CD4-positive, alpha-beta T cell treated with Interleukin-4 for 4 hours (primary cell): ENCODE results near the gene HMOX1.
A peak's percentile ranks its signal among the peaks of the same experiment; 100 is the strongest.
"Not testable (repeated sequence)": the region's sequence is repeated elsewhere in the genome, so short reads cannot be mapped to it uniquely, and the experiment has no call there.

Experiments
- DNase-seq: peaks from one replicate; pipeline ENCODE4 v3.0.0-alpha.2; 2020

Gene HMOX1

DNA sequence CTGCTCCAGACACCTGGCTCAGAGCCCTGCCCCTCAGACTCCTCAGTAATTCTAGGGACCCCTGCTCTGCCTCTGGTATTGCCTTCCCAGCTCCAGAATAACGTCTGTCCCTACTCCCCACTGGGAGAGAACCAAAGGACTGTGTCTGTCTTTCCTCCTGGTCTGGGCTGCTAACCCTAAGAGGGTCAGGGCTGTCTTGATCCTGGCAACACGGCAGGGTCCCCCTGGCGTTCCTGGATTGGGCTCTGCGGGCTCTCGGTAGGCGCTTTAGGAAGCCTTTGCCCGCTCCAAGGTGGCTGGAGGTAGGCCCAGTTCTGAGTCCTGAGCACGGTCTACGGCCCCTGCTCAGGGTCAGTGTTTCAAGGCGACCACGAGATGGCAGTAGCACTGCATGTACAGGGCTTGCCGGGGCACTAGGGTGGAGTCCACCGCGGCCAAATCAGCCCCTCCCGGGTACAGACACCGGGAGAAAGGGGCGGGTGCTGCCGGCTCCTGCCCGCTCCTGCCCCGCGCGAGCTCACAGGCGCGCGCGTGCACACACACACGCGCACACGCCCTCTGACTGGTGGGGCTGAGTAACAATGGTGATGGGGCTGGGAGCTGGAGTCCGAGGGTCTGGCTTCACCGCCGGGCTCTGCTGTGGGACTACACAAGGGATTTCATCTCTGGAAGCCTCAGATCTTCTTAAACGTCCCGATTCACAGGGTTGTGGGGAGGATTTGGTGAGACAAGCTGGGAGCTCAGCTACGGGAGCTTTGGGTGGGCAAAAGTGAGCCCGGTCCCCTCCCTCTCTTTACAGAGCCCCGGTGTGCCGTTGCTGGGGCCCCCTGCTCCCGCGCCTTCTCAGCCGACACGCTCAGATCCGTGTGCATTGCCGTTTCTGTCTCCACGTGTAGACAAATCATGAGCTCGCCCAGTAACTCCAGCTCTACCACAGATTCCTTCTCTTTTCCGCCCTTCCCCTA is 30.1 kb upstream of the HMOX1 start:
- peak; percentile 86 for DNase-seq

DNA sequence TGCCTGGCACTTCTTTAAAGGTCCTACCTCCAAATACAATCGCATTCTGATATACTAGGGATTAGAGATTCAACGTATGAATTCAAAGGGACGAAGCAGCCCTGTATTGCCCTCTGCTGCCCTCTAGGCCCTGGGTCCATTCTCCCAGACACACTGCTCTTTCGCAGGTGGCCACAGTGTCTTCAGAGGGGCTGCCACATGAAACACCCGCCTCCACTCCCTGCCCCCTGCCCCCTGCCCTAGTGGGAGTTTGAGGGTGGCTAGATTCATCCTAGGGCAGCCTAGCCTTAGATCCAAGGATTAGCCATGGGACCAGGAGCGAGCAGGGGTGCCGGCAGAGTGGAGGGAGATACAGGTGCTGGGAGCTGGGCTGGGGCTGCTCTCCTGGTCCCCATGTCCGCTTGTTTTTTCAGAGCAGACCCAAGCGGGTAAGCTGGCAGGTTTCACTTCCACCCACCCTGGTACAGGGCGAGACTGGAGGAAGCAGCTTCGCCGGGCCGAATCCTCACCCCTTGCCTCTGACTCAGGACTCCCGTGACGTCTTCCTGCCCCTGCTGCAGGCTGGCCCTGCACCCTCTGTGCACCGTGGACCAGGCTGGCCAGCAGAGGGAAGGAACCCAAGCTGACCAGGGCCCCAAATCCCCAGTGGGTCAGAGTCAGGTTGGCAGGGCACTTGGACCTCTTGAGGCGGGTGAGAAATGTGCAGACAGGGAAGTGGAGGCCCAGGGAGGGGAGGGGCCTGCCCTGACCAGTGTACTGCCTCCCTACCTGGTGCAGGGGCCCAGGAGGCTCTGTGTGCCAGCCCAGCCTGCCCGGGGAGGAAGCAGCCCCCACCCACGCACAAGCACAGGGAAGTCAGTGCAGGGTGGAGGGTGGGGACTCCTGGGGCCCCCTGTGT is 28.4 kb upstream of the HMOX1 start:
- DNase-seq: peak; percentile 39

- DNase-seq: no peak
Observed at GRCh38 chr22:35353318-35353717, 27.6 kb upstream of the HMOX1 start.

- DNase-seq: no peak
Observed at GRCh38 chr22:35354068-35354467, 26.8 kb upstream of the HMOX1 start.

DNA sequence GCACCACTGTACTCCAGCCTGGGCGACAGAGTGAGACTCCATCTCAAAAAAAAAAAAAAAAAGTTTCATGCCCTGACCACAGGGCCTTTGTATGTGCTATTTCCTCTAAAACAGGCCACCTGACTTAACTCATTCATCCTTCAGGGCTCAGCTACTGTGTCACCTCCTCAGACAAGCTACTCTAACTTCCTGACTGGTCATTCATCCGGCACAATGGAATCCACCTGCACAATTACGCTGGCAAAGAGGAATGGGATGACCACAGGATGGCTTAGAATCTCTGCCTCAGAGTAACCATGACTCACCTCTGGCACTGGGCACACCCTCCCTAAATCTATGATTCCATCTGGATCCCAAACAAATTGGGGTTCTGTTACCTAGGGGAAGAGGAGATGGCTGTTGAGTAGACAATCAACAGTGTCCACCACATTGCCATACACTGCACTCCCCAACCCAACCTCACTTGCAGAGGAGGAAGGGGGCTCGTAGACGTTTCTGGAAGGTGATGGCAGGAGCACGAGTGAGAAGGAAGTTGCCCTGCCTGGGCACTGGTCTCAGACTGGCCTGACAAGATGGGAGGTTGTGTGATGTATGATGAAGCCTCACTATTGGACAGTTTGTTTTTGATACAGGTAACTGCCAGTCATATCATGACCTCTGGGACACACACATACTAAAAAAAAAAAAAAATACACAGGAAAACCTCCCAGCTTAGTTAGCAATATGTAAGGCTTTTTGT is 22.8 kb upstream of the HMOX1 start:
- DNase-seq: no peak

DNA sequence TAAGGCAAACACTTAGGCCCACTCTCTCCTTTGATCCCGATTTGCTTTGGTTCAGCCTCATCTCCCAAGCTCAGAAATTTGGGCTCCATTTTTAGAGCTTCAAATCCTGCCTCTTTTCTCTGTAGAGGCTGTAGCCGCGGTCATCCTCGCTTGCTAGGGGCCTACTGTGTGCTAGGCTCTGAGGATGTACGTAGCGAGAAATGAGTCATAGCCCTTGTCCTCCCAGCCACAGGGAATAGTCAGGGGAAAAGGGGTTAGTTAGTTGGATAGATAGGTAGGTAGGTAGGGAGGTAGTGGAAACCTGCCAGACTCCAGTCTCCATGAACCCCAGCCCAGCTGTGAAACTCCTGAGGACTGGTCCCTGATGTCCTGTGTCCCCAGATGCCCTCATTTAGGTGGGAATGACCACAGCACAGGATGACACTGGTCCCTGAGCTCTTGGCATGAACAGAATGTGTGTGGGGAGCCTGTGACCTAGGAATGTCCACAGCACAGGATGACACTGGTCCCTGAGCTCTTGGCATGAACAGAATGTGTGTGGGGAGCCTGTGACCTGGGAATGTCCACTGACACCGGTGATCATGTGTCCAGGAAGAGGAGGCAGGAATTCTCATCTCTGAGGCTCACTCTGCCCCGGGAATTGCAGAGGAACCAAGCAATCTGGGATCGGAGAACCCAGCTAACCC is 21.4 kb upstream of the HMOX1 start:
- no peak for DNase-seq

GRCh38 chr22:35361001-35361558 is 19.8 kb upstream of the HMOX1 start:
- DNase-seq: no peak

DNA sequence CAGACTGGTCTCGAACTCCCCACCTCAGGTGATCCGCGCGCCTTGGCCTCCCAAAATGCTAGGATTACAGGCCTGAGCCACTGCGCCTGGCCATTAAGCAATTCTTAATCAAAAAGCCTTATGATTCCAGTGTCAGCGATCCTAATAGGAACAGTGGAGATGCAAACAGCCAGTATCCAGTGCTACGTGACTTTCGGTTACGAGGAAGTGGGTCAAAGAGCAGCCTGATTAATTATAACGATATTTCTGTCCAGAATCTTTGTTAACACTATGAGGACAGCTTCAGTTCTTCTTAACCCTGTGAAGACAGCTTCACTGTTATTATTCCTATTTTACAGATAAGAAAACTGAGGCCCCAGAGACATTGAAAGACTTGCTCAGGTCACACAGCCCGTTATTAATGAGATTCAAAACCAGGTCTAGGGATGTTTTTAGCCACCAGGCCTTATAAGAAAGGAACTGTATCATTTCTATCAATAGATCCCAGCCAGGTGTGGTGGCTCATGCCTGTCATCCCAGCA is 17.3 kb upstream of the HMOX1 start:
- DNase-seq: no peak

DNA sequence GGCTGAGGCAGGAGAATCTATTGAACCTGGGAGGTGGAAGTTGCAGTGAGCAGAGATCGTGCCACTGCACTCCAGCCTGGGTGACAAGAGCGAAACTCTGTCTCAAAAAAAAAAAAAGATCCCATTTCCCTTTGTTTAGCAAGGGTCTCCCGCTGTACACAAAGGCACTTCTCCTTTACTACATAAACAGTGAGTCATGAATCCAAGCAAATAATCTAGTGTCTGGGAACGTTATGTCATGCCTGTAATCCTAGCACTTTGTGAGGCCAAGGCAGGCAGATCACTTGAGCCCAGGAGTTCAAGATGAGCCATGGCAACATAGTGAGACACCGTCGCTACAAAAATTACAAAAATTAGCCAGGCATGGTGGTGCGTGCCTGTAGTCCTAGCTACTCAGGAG is 16.7 kb upstream of the HMOX1 start:
- not testable (repeated sequence) for DNase-seq

DNA sequence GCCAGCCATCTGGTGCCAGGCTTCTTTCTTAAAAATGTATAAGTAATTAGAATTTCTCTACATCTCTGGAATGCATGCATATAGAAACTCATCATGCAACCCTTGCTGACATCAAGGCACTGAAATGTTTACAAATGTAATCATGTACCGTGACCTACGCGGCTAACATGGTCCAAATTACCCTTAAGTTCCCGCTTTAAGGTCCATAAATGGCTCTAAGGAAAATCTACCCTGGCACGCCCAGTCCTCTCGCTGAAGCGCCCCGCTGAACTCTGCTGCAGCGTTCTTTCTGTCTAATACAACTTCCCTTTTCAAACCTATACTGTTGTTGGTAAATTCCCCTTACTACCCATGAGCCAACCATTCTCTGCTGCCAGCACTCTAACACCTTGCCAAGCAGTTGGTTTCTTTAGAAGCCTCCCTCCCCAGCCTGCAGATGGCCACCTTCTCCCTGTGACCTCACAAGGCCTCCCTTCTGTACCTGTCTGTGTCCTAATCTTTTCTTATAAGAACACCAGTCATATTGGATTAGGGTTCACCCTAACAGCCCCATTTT is 13.5 kb upstream of the HMOX1 start:
- no peak for DNase-seq

- no peak for DNase-seq
Observed at GRCh38 chr22:35368386-35368785, 12.5 kb upstream of the HMOX1 start.

DNA sequence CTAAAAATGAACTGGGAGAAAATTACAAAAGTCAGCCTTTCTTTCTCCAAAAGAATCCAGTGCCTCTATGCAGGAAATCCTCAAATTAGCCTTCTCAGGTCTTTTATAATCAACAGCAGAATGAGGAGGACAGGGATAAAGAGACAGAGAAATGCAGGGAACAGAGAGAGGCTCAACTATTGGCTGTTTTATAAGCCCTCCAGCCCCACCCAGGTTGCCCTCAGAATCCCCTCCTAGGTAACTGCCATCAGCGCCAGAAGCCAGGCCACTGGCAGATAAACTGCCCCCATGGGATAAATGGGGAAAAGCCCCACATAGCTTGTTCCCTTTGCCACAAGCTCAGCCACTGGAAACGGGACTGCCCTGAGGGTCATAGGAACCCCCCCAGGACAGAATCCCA is 10.9 kb upstream of the HMOX1 start:
- DNase-seq: no peak

GRCh38 chr22:35373781-35374180 is 7.1 kb upstream of the HMOX1 start:
- no peak for DNase-seq

DNA sequence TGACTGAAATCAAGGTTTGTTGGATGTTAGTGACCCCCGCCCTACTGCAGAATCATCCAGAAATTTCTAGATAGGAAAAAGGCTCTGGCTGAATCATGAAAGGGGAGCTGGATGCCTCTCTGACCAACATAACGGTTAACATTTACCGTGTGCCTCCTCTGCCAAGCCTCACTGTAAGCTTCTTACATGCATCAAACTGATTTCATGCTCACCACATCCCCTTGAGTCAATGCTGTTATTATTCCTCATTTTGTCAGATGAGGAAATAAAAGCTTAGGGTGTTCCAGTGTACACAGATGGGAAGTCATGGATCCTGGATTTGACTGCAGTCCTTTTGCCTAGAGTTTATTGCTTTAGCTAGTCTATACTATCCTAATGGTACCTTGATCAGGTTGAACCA is 5.9 kb upstream of the HMOX1 start:
- DNase-seq: no peak

- no peak for DNase-seq
Observed at GRCh38 chr22:35375526-35375925, 5.4 kb upstream of the HMOX1 start.

DNA sequence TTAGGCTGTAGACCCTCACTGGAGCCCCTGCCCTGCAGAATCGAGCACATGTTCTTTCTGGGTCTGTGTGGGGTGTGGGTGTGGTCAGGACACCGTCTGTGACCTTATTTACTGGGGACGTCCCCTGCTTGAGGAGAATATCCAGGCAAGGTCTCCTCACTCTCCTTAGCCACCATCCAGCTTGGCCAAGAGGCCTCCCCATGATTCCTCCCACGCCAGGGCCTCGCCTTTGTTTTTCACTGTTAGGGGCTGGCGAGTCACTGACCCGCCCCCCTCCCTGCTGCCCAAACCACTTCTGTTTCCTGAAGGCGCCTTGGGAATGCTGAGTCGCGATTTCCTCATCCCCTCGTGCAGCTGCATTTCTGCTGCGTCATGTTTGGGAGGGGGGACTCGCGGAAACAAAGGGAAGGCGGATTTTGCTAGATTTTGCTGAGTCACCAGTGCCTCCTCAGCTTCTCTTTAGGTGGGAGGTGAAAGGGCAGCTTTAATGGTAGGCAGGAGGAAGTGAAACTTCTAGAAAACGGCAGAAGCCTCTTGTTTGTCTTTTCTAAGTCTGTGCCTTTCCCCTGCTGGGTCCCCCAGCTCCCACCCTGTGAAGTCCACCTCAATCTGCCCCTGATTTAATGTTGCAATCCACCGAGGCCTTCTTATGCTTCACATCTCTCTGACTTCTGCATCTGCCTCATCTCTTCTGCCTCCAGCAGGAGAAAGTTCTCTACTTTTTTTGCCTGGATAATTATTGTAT is 4.0 kb upstream of the HMOX1 start:
- DNase-seq: peak; percentile 52

GRCh38 chr22:35377735-35378134 is 3.2 kb upstream of the HMOX1 start:
- DNase-seq: no peak

GRCh38 chr22:35378621-35379020 is 2.3 kb upstream of the HMOX1 start:
- no peak for DNase-seq

DNA sequence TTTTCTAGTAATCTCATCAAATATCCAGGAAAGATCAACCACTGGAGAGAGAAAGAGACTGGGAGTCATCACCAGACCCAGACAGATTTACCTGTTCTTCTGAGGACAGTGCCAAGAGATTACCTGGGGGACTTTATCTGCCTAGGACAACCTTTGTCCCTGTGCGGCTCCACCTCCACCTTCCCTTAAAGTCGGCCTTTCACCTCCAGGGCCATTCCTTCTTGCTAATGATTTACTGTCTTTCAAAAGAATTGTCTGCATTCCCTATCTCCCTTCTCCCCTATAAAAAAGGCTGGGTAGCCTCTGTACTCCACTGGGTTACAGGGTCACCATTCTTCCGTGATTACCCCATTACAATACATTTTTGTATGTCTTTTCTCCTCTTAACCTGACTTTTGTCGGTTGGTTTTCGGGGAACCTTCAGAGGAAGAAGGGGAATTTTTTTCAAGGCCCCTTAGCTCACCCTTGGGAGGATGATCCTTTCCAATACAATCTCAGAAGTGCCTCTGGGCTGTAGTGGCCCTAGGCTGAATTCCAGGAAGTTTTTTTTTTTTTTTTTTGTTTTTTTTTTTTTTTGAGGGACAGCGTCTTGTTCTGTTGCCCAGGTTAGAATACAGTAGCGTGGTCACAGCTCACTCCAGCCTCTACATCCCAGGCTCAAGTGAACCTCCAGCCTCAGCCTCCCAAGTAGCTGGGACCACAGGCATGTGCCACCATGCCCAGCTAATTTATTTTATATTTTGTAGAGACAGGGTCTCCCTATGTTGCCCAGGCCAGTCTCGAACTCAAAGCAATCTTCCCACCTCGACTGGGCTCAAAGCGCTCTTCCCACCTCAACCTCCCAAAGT is 1.5 kb upstream of the HMOX1 start:
- no peak for DNase-seq

DNA sequence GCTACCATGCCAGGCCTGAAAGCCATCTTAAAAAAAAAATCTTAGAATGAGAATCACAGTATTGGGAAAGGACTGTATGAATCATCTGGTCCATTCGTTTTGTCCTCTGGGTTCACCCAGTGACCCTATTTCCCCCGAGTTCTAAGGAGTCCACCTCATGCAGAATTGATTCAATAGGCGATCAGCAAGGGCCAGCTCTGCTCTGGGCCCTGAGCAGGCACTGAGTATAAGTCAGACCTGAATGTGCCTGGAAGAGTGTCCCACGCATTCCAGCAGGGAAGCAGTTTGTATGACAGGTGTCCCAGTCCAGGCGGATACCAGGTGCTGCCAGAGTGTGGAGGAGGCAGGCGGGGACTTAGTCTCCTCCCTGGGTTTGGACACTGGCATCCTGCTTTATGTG is 883 bp upstream of the HMOX1 start:
- no peak for DNase-seq
